Thoracic aorta (tissue), 2 donors: ENCODE results near the gene GCNT3. TPM values are rescaled to one million over a fixed set of nuclear protein-coding genes. Genes with fewer than 3 reads are reported as not detected.
"Not testable (repeated sequence)": the region's sequence is repeated elsewhere in the genome, so short reads cannot be mapped to it uniquely, and the experiment has no call there.

Experiments
- ATAC-seq: fragments of 150-250 bp; one replicate; pipeline ENCODE4 v1.8.0; 2017; ENCODE audit warnings: low read depth; ENCODE audit not compliant: insufficient number of reproducible peaks, low FRiP score
- DNase-seq: peaks from one replicate; pipeline ENCODE4 v3.0.0-alpha.2; 2020; ENCODE audit warnings: low spot score
- H3K27ac ChIP-seq, 2 donors: fragments of 200-600 bp; sonication (generic); 1 replicate in 1 of 2; 2 replicates in 1 of 2; pipeline ENCODE4 v1.5.1; 2016; ENCODE audit warnings: mild to moderate bottlenecking in 2 of 2, moderate library complexity in 2 of 2
- H3K27me3 ChIP-seq: fragments of 200-600 bp; sonication (generic); replicated peaks from 2 replicates; pipeline ENCODE4 v1.6.0; 2016; ENCODE audit warnings: mild to moderate bottlenecking; ENCODE audit not compliant: insufficient read depth
- H3K36me3 ChIP-seq: fragments of 200-600 bp; sonication (generic); one replicate; pipeline ENCODE4 v1.5.1; 2016
- H3K4me1 ChIP-seq, 2 donors: fragments of 200-600 bp; sonication (generic); 1 replicate in 1 of 2; 2 replicates in 1 of 2; pipeline versions ENCODE4 v1.5.1 to v1.6.0; 2016; ENCODE audit warnings: low read depth in 2 of 2, mild to moderate bottlenecking in 1 of 2; ENCODE audit not compliant: control insufficient read depth in 1 of 2
- H3K4me3 ChIP-seq: fragments of 200-600 bp; sonication (generic); 2 replicates; pipeline ENCODE4 v1.5.1; 2016; ENCODE audit warnings: mild to moderate bottlenecking
- H3K9me3 ChIP-seq: fragments of 200-600 bp; sonication (generic); 2 replicates; pipeline ENCODE4 v1.5.1; 2016
- CTCF ChIP-seq: fragments of 200-600 bp; sonication (generic); IDR thresholded peaks from one replicate; pipeline ENCODE4 v1.5.1; 2019; ENCODE audit warnings: antibody characterized with exemption
- total RNA-seq, 2 donors: library from RNA; depleted of rRNA; stranded (reverse); fragments of >200 nt; gene quantifications; one replicate each; pipeline versions ENCODE4 v1.1.0 to v1.2.3, GENCODE V29; 2016

GCNT3 gene
- total RNA-seq, 2 donors from 2014 or later = 0.92 TPM; not detected in 1

- no peak for TF ChIP-seq CTCF
- no peak for ATAC-seq
Observed at GRCh38 chr15:59636184-59636583, 24.6 kb downstream of the GCNT3 start.

GRCh38 chr15:59637507-59637906 lies 25.9 kb downstream of the GCNT3 start:
- not testable (repeated sequence) for H3K4me1 ChIP-seq, DNase-seq, H3K36me3 ChIP-seq, H3K9me3 ChIP-seq, H3K4me3 ChIP-seq, H3K27me3 ChIP-seq, ATAC-seq, H3K27ac ChIP-seq

More at GRCh38 chr15:59636184-59636583, 24.6 kb downstream of the GCNT3 start:
- no peak overlapping the region for H3K4me3 ChIP-seq
- H3K36me3 ChIP-seq = peaks cover 9% of the 10 kb centered on the region
- no peaks in the 10 kb centered on the region for H3K27me3 ChIP-seq
- DNase-seq = no peak
- H3K9me3 ChIP-seq = no peaks in the 10 kb centered on the region
- H3K4me1 ChIP-seq = no peaks in the 10 kb centered on the region
- H3K27ac ChIP-seq = no peak overlapping the region

GRCh38 chr15:59642351-59642750 lies 30.8 kb downstream of the GCNT3 start:
- DNase-seq (no peak), ATAC-seq (no peak)
- no peak overlapping the region for H3K4me3 ChIP-seq
- no peaks in the 10 kb centered on the region for H3K4me1 ChIP-seq
- H3K27ac ChIP-seq = no peak overlapping the region
- TF ChIP-seq CTCF = no peak
- no peaks in the 10 kb centered on the region for H3K9me3 ChIP-seq
- peaks cover 26% of the 10 kb centered on the region for H3K36me3 ChIP-seq
- no peaks in the 10 kb centered on the region for H3K27me3 ChIP-seq

- Histone ChIP-seq H3K4me1 (no peaks in the 10 kb centered on the region), H3K4me3 (no peak overlapping the region), H3K27ac (no peak overlapping the region), H3K9me3 (no peaks in the 10 kb centered on the region), H3K36me3 (peaks cover 24% of the 10 kb centered on the region), H3K27me3 (no peaks in the 10 kb centered on the region)
- no peak for DNase-seq
- no peak for TF ChIP-seq CTCF
- ATAC-seq = no peak
Observed at GRCh38 chr15:59644756-59645155, 33.2 kb downstream of the GCNT3 start.

GRCh38 chr15:59645812-59646211 lies 34.2 kb downstream of the GCNT3 start:
- peaks cover 29% of the 10 kb centered on the region for H3K36me3 ChIP-seq
- H3K9me3 ChIP-seq, ATAC-seq, H3K4me1 ChIP-seq, H3K27me3 ChIP-seq, DNase-seq, H3K4me3 ChIP-seq, H3K27ac ChIP-seq: not testable (repeated sequence)

- DNase-seq = no peak
- no peak overlapping the region for H3K4me3 ChIP-seq
- no peaks in the 10 kb centered on the region for H3K4me1 ChIP-seq
- TF ChIP-seq CTCF = no peak
- no peaks in the 10 kb centered on the region for H3K27me3 ChIP-seq
- no peaks in the 10 kb centered on the region for H3K9me3 ChIP-seq
- no peak overlapping the region for H3K27ac ChIP-seq
- peaks cover 32% of the 10 kb centered on the region for H3K36me3 ChIP-seq
- no peak for ATAC-seq
Observed at GRCh38 chr15:59646277-59646676, 34.7 kb downstream of the GCNT3 start.
